HAP-1 (cell line): ENCODE results near the gene CACNA1C.
"Not testable (repeated sequence)": the region's sequence is repeated elsewhere in the genome, so short reads cannot be mapped to it uniquely, and the experiment has no call there.

Experiments used
- DNase-seq, 2 experiments: peaks; one replicate each; pipeline ENCODE4 v3.0.0-alpha.2; 2016 to 2020; ENCODE audit warnings: low spot score in 2 of 2
- H3K27me3 ChIP-seq: fragments of 250-450 bp; sonication (Bioruptor Pico); 2 replicates; pipeline ENCODE4 v1.5.1; 2020; ENCODE audit warnings: low read depth, mild to moderate bottlenecking, moderate library complexity
- H3K36me3 ChIP-seq: fragments of 250-450 bp; sonication (Bioruptor Pico); replicated peaks from 2 replicates; pipeline ENCODE4 v1.5.1; 2020; ENCODE audit warnings: mild to moderate bottlenecking
- H3K4me1 ChIP-seq: fragments of 250-450 bp; sonication (Bioruptor Pico); 2 replicates; pipeline ENCODE4 v1.5.1; 2020; ENCODE audit warnings: mild to moderate bottlenecking
- H3K4me3 ChIP-seq: fragments of 250-450 bp; sonication (Bioruptor Pico); 2 replicates; pipeline ENCODE4 v1.5.1; 2020; ENCODE audit warnings: mild to moderate bottlenecking, moderate library complexity
- H3K9me3 ChIP-seq: fragments of 250-450 bp; sonication (Bioruptor Pico); 2 replicates; pipeline ENCODE4 v1.5.1; 2020; ENCODE audit warnings: mild to moderate bottlenecking, moderate library complexity
- in situ Hi-C: fragments of 300-500 bp; cut with MboI; formaldehyde crosslinking; loops from 3 replicates; pipeline ENCODE4 v1.14.3; 2020; ENCODE audit warnings: low sequenced_read_pairs, inconsistent platforms, mixed read lengths

Gene CACNA1C

GRCh38 chr12:2684026-2684325 lies 631.2 kb downstream of the CACNA1C start:
- not testable (repeated sequence) for DNase-seq, H3K9me3 ChIP-seq, H3K4me1 ChIP-seq, H3K4me3 ChIP-seq, H3K27me3 ChIP-seq, H3K36me3 ChIP-seq
- in situ Hi-C loops: loop anchor here (10.0 kb wide), 1 partner anchor 101 kb away; no protein-coding TSS in a partner anchor

- H3K4me3 ChIP-seq, H3K9me3 ChIP-seq, H3K36me3 ChIP-seq, H3K4me1 ChIP-seq, H3K27me3 ChIP-seq, DNase-seq: not testable (repeated sequence)
- in situ Hi-C loops: loop anchor here (10.0 kb wide), 1 partner anchor 99 kb away; no protein-coding TSS in a partner anchor
Observed at GRCh38 chr12:2685620-2686279, 633.0 kb downstream of the CACNA1C start.

- 0 out of 2 replicates have a peak, but pooled peaks cover 4% of the 10 kb centered on the region for H3K4me1 ChIP-seq
- H3K9me3 ChIP-seq: no peaks in the 10 kb centered on the region
- no peaks in the 10 kb centered on the region for H3K27me3 ChIP-seq
- in situ Hi-C loops: loop anchor here (10.0 kb wide), 1 partner anchor 99 kb away; no protein-coding TSS in a partner anchor
- no peak for DNase-seq
- H3K4me3 ChIP-seq: no peak overlapping the region
- no peaks in the 10 kb centered on the region for H3K36me3 ChIP-seq
Observed at GRCh38 chr12:2686280-2686646, 633.5 kb downstream of the CACNA1C start.

GRCh38 chr12:2687058-2687457 lies 634.3 kb downstream of the CACNA1C start:
- Histone ChIP-seq H3K4me3 (no peak overlapping the region), H3K27me3 (no peaks in the 10 kb centered on the region), H3K4me1 (0 out of 2 replicates have a peak, but pooled peaks cover 4% of the 10 kb centered on the region), H3K9me3 (no peaks in the 10 kb centered on the region), H3K36me3 (no peaks in the 10 kb centered on the region)
- in situ Hi-C loops: loop anchor here (10.0 kb wide), 1 partner anchor 98 kb away; no protein-coding TSS in a partner anchor
- no peak for DNase-seq

- no peak for DNase-seq
- H3K9me3 ChIP-seq: no peaks in the 10 kb centered on the region
- no peaks in the 10 kb centered on the region for H3K36me3 ChIP-seq
- in situ Hi-C loops: loop anchor here (10.0 kb wide), 1 partner anchor 97 kb away; no protein-coding TSS in a partner anchor
- 0 out of 2 replicates have a peak, but pooled peaks cover 4% of the 10 kb centered on the region for H3K4me1 ChIP-seq
- no peak overlapping the region for H3K4me3 ChIP-seq
- H3K27me3 ChIP-seq: no peaks in the 10 kb centered on the region
Observed at GRCh38 chr12:2687726-2688125, 634.9 kb downstream of the CACNA1C start.

GRCh38 chr12:2688381-2688931 lies 635.7 kb downstream of the CACNA1C start:
- H3K36me3 ChIP-seq: no peaks in the 10 kb centered on the region
- peaks cover under 1% of the 10 kb centered on the region; the same call in 1 of the 2 replicates for H3K27me3 ChIP-seq
- H3K9me3 ChIP-seq: no peaks in the 10 kb centered on the region
- DNase-seq: no peak
- in situ Hi-C loops: loop anchor here (10.0 kb wide), 1 partner anchor 96 kb away; no protein-coding TSS in a partner anchor
- H3K4me1 ChIP-seq: 0 out of 2 replicates have a peak, but pooled peaks cover 4% of the 10 kb centered on the region
- H3K4me3 ChIP-seq: no peak overlapping the region

- Histone ChIP-seq H3K4me3 (no peak overlapping the region), H3K4me1 (0 out of 2 replicates have a peak, but pooled peaks cover 4% of the 10 kb centered on the region), H3K9me3 (no peaks in the 10 kb centered on the region), H3K27me3 (peaks cover 4% of the 10 kb centered on the region; the same call in 1 of the 2 replicates), H3K36me3 (no peaks in the 10 kb centered on the region)
- no peak for DNase-seq
- in situ Hi-C loops: loop anchor here (10.0 kb wide), 1 partner anchor 95 kb away; no protein-coding TSS in a partner anchor
Observed at GRCh38 chr12:2689393-2689792, 636.6 kb downstream of the CACNA1C start.

GRCh38 chr12:2689879-2690278 lies 637.1 kb downstream of the CACNA1C start:
- DNase-seq: no peak
- no peaks in the 10 kb centered on the region for H3K36me3 ChIP-seq
- in situ Hi-C loops: loop anchor here (10.0 kb wide), 1 partner anchor 95 kb away; no protein-coding TSS in a partner anchor
- 0 out of 2 replicates have a peak, but pooled peaks cover 4% of the 10 kb centered on the region for H3K4me1 ChIP-seq
- peaks cover 4% of the 10 kb centered on the region; the same call in 1 of the 2 replicates for H3K27me3 ChIP-seq
- no peaks in the 10 kb centered on the region for H3K9me3 ChIP-seq
- no peak overlapping the region for H3K4me3 ChIP-seq

- H3K36me3 ChIP-seq: no peaks in the 10 kb centered on the region
- H3K27me3 ChIP-seq: peaks cover 4% of the 10 kb centered on the region; the same call in 1 of the 2 replicates
- DNase-seq: no peak
- no peaks in the 10 kb centered on the region for H3K9me3 ChIP-seq
- in situ Hi-C loops: no loop called here
- H3K4me1 ChIP-seq: 0 out of 2 replicates have a peak, but pooled peaks cover 4% of the 10 kb centered on the region
- peak overlapping the region; percentile 37 for H3K4me3 ChIP-seq
Observed at GRCh38 chr12:2690348-2691005, 637.7 kb downstream of the CACNA1C start.

- no peaks in the 10 kb centered on the region for H3K36me3 ChIP-seq
- in situ Hi-C loops: no loop called here
- no peaks in the 10 kb centered on the region for H3K9me3 ChIP-seq
- DNase-seq: peak; percentile 47 to 69
- H3K4me1 ChIP-seq: 0 out of 2 replicates have a peak, but pooled peaks cover 4% of the 10 kb centered on the region
- peaks cover 4% of the 10 kb centered on the region; the same call in 1 of the 2 replicates for H3K27me3 ChIP-seq
- peak overlapping the region; percentile 37 for H3K4me3 ChIP-seq
Observed at GRCh38 chr12:2691006-2691344, 638.2 kb downstream of the CACNA1C start.

GRCh38 chr12:2691345-2692071 lies 638.7 kb downstream of the CACNA1C start:
- H3K36me3 ChIP-seq: no peaks in the 10 kb centered on the region
- H3K4me1 ChIP-seq: 0 out of 2 replicates have a peak, but pooled peaks cover 4% of the 10 kb centered on the region
- peaks cover 4% of the 10 kb centered on the region; the same call in 1 of the 2 replicates for H3K27me3 ChIP-seq
- in situ Hi-C loops: no loop called here
- DNase-seq: peak in 1 of 2 experiments; percentile 49
- H3K4me3 ChIP-seq: peak overlapping the region; percentile 37
- no peaks in the 10 kb centered on the region for H3K9me3 ChIP-seq

- in situ Hi-C loops: no loop called here
- Histone ChIP-seq H3K4me1 (0 out of 2 replicates have a peak, but pooled peaks cover 4% of the 10 kb centered on the region), H3K4me3 (peak overlapping the region; percentile 37), H3K36me3 (no peaks in the 10 kb centered on the region), H3K9me3 (no peaks in the 10 kb centered on the region), H3K27me3 (peaks cover 4% of the 10 kb centered on the region; the same call in 1 of the 2 replicates)
- DNase-seq: no peak
Observed at GRCh38 chr12:2692080-2692479, 639.3 kb downstream of the CACNA1C start.

- Histone ChIP-seq H3K4me3 (no peak overlapping the region), H3K4me1 (0 out of 2 replicates have a peak, but pooled peaks cover 4% of the 10 kb centered on the region), H3K27me3 (peaks cover 9% of the 10 kb centered on the region; the same call in 1 of the 2 replicates), H3K9me3 (no peaks in the 10 kb centered on the region), H3K36me3 (no peaks in the 10 kb centered on the region)
- DNase-seq: no peak
- in situ Hi-C loops: no loop called here
Observed at GRCh38 chr12:2693244-2693860, 640.6 kb downstream of the CACNA1C start.
